A549 (cell line): ENCODE results near the gene IFIT2.

ENCODE experiments used
- CEBPB ChIP-seq, 2 experiments: fragments of >200 bp in 1 of 2; sonication (Bioruptor Twin) in 1 of 2; formaldehyde crosslinking in 1 of 2; IDR thresholded peaks; 2 replicates each; pipeline ENCODE4 v1.6.1; 2012 to 2016
- MAFK ChIP-seq: fragments of 450-650 bp; IDR thresholded peaks from 2 replicates; pipeline ENCODE4 v1.6.1; 2014; ENCODE audit not compliant: partially characterized antibody
- POLR2A ChIP-seq: IDR thresholded peaks from 2 replicates; pipeline ENCODE4 v1.6.1; 2012; ENCODE audit warnings: mild to moderate bottlenecking, low read length
- TF ChIP-seq, protein P1 (sequence below): fragments of >200 bp; sonication (Bioruptor Twin); formaldehyde crosslinking; IDR thresholded peaks from 3 replicates; pipeline ENCODE4 v1.5.1; 2016
- TF ChIP-seq, protein P2 (sequence below): fragments of 150-350 bp; IDR thresholded peaks from 2 replicates; pipeline ENCODE4 v1.6.1; 2014; ENCODE audit warnings: low read depth, mild to moderate bottlenecking, low read length

DNA sequence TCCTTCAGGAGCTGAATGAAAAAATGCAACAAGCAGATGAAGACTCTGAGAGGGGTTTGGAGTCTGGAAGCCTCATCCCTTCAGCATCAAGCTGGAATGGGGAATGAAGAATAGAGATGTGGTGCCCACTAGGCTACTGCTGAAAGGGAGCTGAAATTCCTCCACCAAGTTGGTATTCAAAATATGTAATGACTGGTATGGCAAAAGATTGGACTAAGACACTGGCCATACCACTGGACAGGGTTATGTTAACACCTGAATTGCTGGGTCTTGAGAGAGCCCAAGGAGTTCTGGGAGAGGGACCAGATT, 5.4 kb downstream of the IFIT2 start:
- TF ChIP-seq, protein P1, sequence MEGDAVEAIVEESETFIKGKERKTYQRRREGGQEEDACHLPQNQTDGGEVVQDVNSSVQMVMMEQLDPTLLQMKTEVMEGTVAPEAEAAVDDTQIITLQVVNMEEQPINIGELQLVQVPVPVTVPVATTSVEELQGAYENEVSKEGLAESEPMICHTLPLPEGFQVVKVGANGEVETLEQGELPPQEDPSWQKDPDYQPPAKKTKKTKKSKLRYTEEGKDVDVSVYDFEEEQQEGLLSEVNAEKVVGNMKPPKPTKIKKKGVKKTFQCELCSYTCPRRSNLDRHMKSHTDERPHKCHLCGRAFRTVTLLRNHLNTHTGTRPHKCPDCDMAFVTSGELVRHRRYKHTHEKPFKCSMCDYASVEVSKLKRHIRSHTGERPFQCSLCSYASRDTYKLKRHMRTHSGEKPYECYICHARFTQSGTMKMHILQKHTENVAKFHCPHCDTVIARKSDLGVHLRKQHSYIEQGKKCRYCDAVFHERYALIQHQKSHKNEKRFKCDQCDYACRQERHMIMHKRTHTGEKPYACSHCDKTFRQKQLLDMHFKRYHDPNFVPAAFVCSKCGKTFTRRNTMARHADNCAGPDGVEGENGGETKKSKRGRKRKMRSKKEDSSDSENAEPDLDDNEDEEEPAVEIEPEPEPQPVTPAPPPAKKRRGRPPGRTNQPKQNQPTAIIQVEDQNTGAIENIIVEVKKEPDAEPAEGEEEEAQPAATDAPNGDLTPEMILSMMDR: no peak
- TF ChIP-seq, protein P2, sequence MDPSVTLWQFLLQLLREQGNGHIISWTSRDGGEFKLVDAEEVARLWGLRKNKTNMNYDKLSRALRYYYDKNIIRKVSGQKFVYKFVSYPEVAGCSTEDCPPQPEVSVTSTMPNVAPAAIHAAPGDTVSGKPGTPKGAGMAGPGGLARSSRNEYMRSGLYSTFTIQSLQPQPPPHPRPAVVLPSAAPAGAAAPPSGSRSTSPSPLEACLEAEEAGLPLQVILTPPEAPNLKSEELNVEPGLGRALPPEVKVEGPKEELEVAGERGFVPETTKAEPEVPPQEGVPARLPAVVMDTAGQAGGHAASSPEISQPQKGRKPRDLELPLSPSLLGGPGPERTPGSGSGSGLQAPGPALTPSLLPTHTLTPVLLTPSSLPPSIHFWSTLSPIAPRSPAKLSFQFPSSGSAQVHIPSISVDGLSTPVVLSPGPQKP: no peak
- TF ChIP-seq MAFK (no peak), CEBPB (IDR thresholded peaks at IDR 0.05) (no peak), POLR2A (no peak)
